Measurements from ENCODE around the gene CES2.
A peak's percentile ranks its signal among the peaks of the same experiment; 100 is the strongest.
"Not testable (repeated sequence)": the region's sequence is repeated elsewhere in the genome, so short reads cannot be mapped to it uniquely, and the experiment has no call there.

Gene CES2

DNA sequence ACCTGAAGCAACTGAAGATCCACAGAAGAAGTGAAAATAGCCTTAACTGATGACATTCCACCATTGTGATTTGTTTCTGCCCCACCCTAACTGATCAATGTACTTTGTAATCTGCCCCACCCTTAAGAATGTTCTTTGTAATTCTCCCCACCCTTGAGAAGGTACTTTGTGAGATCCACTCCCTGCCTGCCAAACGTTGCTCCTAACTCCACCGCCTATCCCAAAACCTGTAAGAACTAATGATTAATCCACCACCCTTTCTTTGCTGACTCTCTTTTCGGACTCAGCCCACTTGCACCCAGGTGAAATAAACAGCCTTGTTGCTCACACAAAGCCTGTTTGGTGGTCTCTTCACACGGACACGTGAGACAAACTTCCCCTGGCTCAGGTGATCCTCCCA, 38.6 kb upstream of the CES2 start:
- H3K36me3 ChIP-seq (ENCODE audit: control insufficient read depth, insufficient read depth, low read length); H3K4me3 ChIP-seq (ENCODE audit: low read length); H3K9ac ChIP-seq (ENCODE audit: low read length); H3K27me3 ChIP-seq (ENCODE audit: control insufficient read depth, insufficient read depth, low read length); H3K9me3 ChIP-seq (ENCODE audit: control insufficient read depth, low read length): not testable (repeated sequence)
- H3K4me1 ChIP-seq (ENCODE audit: control insufficient read depth, insufficient read depth, low read length), result peaks cover 44% of the 10 kb centered on the region

DNA sequence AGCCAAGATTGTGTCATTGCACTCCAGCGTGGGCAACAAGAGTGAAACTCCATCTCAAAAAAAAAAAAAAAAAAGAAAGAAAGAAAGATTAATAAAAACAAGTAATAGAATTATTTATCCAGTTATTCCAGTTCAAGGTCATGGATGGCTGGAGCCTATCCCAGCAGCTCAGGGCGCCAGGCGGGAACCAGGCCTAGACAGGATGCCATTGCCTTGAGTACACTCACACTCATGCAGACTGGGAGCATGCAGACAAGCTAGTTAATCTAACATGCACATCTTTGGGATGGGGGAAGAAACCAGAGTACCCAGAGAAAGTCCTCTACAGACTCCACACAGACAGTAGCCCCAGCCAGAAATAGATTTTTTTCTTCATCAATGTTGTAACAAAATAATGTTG, 37.1 kb upstream of the CES2 start:
- Histone ChIP-seq H3K36me3 (ENCODE audit: control insufficient read depth, insufficient read depth, low read length) (no peaks in the 10 kb centered on the region), H3K9ac (ENCODE audit: low read length) (no peak overlapping the region), H3K4me1 (ENCODE audit: control insufficient read depth, insufficient read depth, low read length) (peaks cover 44% of the 10 kb centered on the region), H3K27me3 (ENCODE audit: control insufficient read depth, insufficient read depth, low read length) (no peaks in the 10 kb centered on the region), H3K4me3 (ENCODE audit: low read length) (no peak overlapping the region), H3K9me3 (ENCODE audit: control insufficient read depth, low read length) (no peaks in the 10 kb centered on the region)

DNA sequence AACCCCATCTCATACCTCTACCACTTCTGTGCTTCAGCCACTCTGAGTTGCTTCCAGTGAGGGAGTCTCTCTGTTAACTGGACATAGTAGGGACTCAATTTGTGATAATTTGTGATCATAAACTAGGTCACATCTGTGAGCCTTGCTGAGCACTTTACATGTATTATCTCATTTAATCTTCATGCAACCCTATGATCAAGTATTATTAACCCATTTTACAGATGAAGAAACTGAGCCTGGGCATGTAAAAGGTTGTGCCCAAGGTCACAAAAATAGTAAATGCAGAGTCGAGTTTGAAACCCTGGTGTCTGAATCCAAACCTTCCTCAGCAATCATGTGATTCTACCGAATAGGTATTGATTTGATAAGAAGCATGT, 36.4 kb upstream of the CES2 start:
- Histone ChIP-seq H3K9ac (ENCODE audit: low read length) (no peak overlapping the region), H3K36me3 (ENCODE audit: control insufficient read depth, insufficient read depth, low read length) (no peaks in the 10 kb centered on the region), H3K9me3 (ENCODE audit: control insufficient read depth, low read length) (no peaks in the 10 kb centered on the region), H3K4me3 (ENCODE audit: low read length) (no peak overlapping the region), H3K4me1 (ENCODE audit: control insufficient read depth, insufficient read depth, low read length) (peaks cover 51% of the 10 kb centered on the region), H3K27me3 (ENCODE audit: control insufficient read depth, insufficient read depth, low read length) (no peaks in the 10 kb centered on the region)

DNA sequence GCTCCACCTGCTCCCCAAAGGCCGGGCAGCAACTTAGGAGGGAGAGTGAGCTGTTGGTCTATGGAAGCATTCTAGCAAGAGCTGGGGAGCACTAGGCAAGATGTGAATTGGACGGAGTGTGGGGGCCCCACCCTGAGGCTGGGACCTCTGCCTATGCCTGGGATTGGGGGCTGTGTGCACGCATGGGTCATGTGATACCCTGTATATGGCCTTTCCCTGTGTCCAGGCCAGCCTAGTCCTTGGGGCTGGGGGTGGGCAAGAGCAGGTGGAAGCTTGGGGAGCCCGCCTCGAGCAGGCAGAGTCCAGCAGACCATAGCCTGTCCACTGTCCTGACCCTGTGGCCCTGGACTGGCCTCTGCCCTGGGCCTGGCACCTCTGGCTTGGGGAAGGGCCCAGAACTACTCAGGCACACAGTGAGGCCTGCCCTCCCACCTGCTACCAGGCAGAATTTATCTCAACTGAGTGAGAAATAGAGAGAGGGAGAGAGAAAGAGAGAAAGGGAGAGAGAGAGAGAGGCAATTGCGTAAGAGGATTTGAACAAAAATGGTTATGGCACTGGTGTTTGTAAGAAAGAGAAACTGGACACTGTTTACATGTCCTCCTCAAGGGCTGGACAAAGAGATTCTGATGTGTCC, 35.9 kb upstream of the CES2 start:
- H3K27me3 ChIP-seq (ENCODE audit: control insufficient read depth, insufficient read depth, low read length), result no peaks in the 10 kb centered on the region
- peak overlapping the region; percentile 71 for H3K9ac ChIP-seq (ENCODE audit: low read length)
- H3K9me3 ChIP-seq (ENCODE audit: control insufficient read depth, low read length), result no peaks in the 10 kb centered on the region
- no peaks in the 10 kb centered on the region for H3K36me3 ChIP-seq (ENCODE audit: control insufficient read depth, insufficient read depth, low read length)
- H3K4me3 ChIP-seq (ENCODE audit: low read length), result no peak overlapping the region
- H3K4me1 ChIP-seq (ENCODE audit: control insufficient read depth, insufficient read depth, low read length), result peaks cover 54% of the 10 kb centered on the region

DNA sequence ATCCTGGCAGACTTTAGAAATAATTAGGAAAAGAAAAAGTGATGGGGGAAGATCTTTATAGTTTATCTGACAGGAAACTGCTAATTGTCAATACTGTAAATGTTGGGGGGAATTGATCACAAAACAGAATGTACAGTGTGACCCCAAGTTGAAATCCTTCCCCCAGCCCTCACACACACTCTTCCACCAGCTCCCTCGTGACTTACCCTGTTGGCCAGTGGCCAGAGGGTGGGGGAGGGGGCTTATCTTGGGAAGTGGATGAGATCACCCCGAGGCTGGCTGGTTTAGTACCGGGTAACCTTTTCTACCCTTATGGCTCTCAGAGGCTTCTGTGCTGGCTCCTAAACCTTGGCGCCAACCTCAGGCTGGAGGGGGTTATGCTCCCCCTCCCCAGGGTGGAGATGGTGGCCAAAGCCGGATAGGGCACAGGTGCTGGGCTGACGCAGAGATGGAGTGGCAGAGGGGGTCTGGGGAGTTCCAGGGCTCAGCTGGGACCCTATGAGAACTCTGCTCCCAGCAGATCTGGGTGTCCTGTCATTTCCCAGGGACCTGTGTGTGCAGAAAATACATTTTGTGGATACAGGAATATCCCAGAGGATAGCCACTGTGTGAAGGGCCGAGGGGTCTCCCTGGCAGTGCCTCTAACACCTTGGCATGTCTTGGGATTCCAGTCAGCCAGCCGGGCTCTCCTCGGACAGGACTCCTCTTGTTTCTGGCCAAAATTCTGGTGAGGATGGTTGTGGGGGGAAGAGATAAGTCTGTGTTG, 35.2 kb upstream of the CES2 start:
- Histone ChIP-seq H3K27me3 (ENCODE audit: control insufficient read depth, insufficient read depth, low read length) (no peaks in the 10 kb centered on the region), H3K36me3 (ENCODE audit: control insufficient read depth, insufficient read depth, low read length) (no peaks in the 10 kb centered on the region), H3K4me3 (ENCODE audit: low read length) (no peak overlapping the region), H3K9ac (ENCODE audit: low read length) (peak overlapping the region; percentile 71), H3K4me1 (ENCODE audit: control insufficient read depth, insufficient read depth, low read length) (peaks cover 61% of the 10 kb centered on the region), H3K9me3 (ENCODE audit: control insufficient read depth, low read length) (no peaks in the 10 kb centered on the region)

DNA sequence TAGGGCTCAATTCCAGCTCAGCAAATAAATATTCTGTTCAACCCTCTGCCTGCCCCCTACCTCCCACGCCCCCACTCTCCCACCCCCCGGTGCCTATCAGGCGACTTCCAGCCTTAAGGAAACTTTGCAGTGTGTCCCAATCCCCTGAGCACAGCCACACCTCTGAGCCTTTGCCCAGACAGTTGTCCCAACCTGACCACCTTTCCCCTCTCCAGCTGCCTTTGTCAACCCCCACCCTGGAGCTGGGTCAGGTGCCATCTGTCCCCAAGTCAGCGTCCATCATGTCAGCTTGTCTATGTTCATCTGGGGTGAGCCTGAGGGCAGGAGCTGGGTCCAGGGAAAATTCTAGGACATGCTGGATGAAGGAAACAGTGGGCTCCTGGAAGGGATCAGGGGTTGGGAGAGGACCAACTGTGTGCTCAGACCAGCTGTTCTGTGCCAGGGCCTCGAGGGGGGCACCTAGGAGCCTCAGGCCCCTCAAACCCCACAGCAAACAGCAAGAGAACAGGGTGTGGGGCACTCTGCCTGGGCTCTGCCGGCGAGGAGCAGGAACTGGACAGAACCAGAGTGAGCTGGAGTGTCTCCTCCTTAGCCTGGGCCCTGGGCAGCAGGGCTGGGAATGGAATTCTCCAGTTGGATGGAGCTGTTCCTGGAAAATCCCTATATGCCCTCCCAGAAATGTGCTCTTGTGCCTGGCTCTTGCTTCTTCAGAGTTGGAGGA, 34.4 kb upstream of the CES2 start:
- Histone ChIP-seq H3K27me3 (ENCODE audit: control insufficient read depth, insufficient read depth, low read length) (no peaks in the 10 kb centered on the region), H3K9ac (ENCODE audit: low read length) (peak overlapping the region; percentile 71), H3K4me3 (ENCODE audit: low read length) (no peak overlapping the region), H3K4me1 (ENCODE audit: control insufficient read depth, insufficient read depth, low read length) (peaks cover 61% of the 10 kb centered on the region), H3K36me3 (ENCODE audit: control insufficient read depth, insufficient read depth, low read length) (no peaks in the 10 kb centered on the region), H3K9me3 (ENCODE audit: control insufficient read depth, low read length) (no peaks in the 10 kb centered on the region)

DNA sequence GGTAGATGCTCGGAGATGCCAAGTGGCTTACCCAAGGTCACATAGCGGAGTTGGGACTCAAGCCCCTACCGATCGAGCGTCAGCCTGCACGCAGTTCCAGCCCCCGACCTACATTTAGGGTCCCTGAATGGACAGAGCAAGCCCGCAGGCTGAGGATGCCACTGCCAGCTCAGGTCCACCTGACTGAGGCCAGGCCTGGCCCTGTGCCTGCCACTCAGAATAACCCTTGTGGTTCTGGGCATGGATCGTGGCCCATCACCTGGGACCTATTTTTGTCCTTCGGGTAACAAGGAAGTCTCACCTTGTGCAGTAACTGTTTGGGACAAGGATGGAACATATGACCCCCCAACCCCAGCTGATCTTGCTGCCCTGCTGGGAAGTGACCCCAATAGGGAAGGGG, 33.7 kb upstream of the CES2 start:
- H3K4me3 ChIP-seq (ENCODE audit: low read length), result no peak overlapping the region
- peaks cover 60% of the 10 kb centered on the region for H3K4me1 ChIP-seq (ENCODE audit: control insufficient read depth, insufficient read depth, low read length)

DNA sequence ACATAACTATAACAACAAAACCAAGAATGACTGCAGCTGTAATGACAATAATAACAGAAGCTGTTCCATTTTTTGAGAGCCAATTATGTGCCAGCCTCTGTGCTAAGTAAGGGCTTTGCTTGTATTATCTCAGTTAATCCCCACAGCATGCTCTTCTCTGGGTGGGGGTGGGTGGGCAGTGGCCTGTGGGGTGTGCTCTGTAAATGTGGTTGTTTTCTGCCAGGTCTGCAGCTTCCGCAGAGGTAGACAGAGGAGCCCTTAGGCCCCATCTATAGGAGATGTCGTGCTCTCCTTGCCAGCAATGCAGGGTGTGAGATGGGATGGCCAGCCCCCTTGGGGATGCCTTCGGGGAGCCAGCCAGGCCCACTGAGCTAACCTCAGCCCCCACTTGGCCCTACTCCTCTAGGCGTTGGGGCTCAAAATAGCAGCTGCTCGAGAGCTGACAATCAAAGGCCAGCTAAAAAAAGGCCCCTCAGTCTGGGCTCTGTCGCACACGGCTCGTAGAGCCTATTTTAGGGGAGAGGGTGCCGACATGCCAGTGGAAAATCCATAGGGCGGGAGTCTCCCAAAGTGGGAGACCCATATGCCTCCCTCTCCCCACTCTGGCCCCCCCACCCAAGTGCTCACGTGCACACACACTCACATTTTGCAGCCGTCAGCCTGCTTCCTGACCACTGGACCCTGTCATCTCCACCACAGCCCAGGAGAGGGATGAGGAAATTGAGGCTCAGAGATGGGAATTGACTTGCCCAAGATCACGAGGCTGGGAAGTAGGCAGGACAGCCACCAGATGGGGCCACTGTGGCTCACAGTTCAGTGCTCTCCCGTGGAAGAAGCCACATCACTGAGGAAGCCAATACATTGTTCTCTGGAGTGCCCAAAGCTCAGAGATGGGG, 32.4 kb upstream of the CES2 start:
- Histone ChIP-seq H3K36me3 (ENCODE audit: control insufficient read depth, insufficient read depth, low read length) (no peaks in the 10 kb centered on the region), H3K4me3 (ENCODE audit: low read length) (no peak overlapping the region)

More for the DNA sequence above, 33.7 kb upstream of the CES2 start:
- Histone ChIP-seq H3K27me3 (ENCODE audit: control insufficient read depth, insufficient read depth, low read length) (no peaks in the 10 kb centered on the region), H3K36me3 (ENCODE audit: control insufficient read depth, insufficient read depth, low read length) (no peaks in the 10 kb centered on the region), H3K9me3 (ENCODE audit: control insufficient read depth, low read length) (no peaks in the 10 kb centered on the region), H3K9ac (ENCODE audit: low read length) (no peak overlapping the region)

DNA sequence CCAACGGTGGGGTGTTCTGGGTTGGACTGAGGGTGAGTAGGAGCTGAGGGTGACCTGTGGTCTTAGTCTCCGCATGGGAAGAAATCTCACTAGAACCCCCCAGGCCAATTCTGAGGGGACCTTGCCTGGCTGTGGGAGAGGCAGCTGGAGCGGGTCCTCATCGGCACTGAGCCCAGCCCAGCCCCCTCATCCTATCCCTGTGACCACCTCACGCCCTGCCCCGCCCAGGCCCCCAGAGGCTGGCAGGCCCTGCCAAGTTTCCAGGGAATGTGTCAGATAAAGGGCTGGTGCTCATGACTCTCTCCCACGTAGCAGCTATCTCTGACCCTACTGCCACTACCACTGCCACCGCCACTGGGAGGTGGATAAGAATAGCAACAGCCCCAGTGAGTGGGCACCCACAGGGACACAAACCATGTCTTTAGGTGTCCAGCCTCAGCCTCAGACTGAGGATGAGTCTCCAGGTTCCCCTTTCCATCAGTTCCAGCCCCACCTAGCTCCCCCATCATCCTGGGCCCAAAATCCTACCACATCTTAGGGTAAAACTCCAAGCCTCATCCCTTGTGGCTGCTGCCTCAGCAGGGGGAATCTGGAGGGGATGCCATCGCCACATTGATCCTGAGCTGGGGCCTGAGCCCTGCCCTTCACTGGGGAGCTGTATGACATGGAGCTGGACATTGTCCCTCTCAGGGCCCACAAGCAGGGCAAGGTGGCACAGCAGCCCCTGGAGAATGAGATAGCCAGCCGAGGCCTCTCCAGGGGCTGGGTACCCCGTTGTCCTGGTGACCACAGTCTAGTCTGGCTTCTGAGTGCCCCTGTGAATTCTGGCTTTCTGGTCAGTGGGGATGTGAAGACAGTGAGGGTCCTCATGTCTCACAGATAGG, 31.5 kb upstream of the CES2 start:
- Histone ChIP-seq H3K27me3 (ENCODE audit: control insufficient read depth, insufficient read depth, low read length) (no peaks in the 10 kb centered on the region), H3K4me3 (ENCODE audit: low read length) (no peak overlapping the region), H3K36me3 (ENCODE audit: control insufficient read depth, insufficient read depth, low read length) (no peaks in the 10 kb centered on the region), H3K9me3 (ENCODE audit: control insufficient read depth, low read length) (no peaks in the 10 kb centered on the region), H3K9ac (ENCODE audit: low read length) (no peak overlapping the region), H3K4me1 (ENCODE audit: control insufficient read depth, insufficient read depth, low read length) (peaks cover 52% of the 10 kb centered on the region)

More for the DNA sequence above, 32.4 kb upstream of the CES2 start:
- Histone ChIP-seq H3K9ac (ENCODE audit: low read length) (no peak overlapping the region), H3K4me1 (ENCODE audit: control insufficient read depth, insufficient read depth, low read length) (peaks cover 52% of the 10 kb centered on the region), H3K9me3 (ENCODE audit: control insufficient read depth, low read length) (no peaks in the 10 kb centered on the region), H3K27me3 (ENCODE audit: control insufficient read depth, insufficient read depth, low read length) (no peaks in the 10 kb centered on the region)

DNA sequence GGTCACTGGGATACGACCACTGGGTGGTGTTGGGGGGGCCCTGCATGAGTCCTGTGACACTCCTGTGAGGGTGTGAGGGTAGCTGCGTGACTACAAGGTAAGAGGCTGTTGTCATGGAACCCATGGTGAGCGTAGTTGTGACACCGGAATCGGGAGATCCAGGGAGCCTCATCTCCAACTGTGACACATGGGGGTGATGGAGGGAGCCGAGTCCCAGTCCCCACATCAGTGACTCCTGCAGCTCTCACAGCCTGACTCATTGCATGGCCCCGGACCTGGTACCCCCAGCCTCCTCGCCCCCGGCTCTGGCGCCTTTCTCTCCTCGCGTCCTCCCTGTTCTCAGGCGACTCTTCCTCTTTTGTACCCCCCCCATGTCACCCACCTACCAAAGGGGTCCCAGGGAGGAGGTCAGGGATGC, 30.9 kb upstream of the CES2 start:
- Histone ChIP-seq H3K27me3 (ENCODE audit: control insufficient read depth, insufficient read depth, low read length) (no peaks in the 10 kb centered on the region), H3K9ac (ENCODE audit: low read length) (no peak overlapping the region), H3K9me3 (ENCODE audit: control insufficient read depth, low read length) (no peaks in the 10 kb centered on the region), H3K4me1 (ENCODE audit: control insufficient read depth, insufficient read depth, low read length) (peaks cover 48% of the 10 kb centered on the region), H3K4me3 (ENCODE audit: low read length) (no peak overlapping the region), H3K36me3 (ENCODE audit: control insufficient read depth, insufficient read depth, low read length) (no peaks in the 10 kb centered on the region)
